BJ (cell line): ENCODE results near the gene S100A5. TPM values are rescaled to one million over a fixed set of nuclear protein-coding genes. Genes with fewer than 3 reads are reported as not detected.

Experiments used
- CTCF ChIA-PET: fragments of 350-600 bp; formaldehyde crosslinking; extraction: SDS; loops from one replicate; lab custom pipeline; 2021; ENCODE audit warnings: antibody characterized with exemption, inconsistent platforms; lab: Yijun Ruan, JAX
- POLR2A ChIA-PET: fragments of 300-600 bp; sonication (Branson Sonifier 250); formaldehyde crosslinking; extraction: SDS; loops from one replicate; lab custom pipeline; 2021; ENCODE audit warnings: antibody characterized with exemption; lab: Charles Lee
- DNase-seq: peaks from one replicate; pipeline ENCODE4 v3.0.0-alpha.2; 2011; ENCODE audit warnings: low read depth
- H3K27me3 ChIP-seq: 2 replicates; pipeline ENCODE4 v1.6.0; 2011; ENCODE audit warnings: low read length; ENCODE audit not compliant: control insufficient read depth, insufficient read depth
- H3K36me3 ChIP-seq: 2 replicates; pipeline ENCODE4 v1.5.1; 2011; ENCODE audit warnings: low read length; ENCODE audit not compliant: control insufficient read depth, insufficient read depth
- H3K4me3 ChIP-seq: 2 replicates; pipeline ENCODE4 v1.5.1; 2011; ENCODE audit warnings: low read depth, mild to moderate bottlenecking, control low read depth, low read length
- CTCF ChIP-seq: IDR thresholded peaks from 2 replicates; pipeline ENCODE4 v1.5.1; 2011; ENCODE audit warnings: low read depth, mild to moderate bottlenecking, control low read depth, inconsistent platforms, low read length, moderate library complexity; ENCODE audit not compliant: insufficient read depth
- polyA plus RNA-seq: library from polyadenylated mRNA; depleted of rRNA; stranded (reverse); fragments of >200 nt; gene quantifications from 2 replicates; pipeline ENCODE4 v1.2.3, GENCODE V29; 2011

Gene S100A5
- polyA plus RNA-seq, 1 experiment: 0.28 TPM

GRCh38 chr1:153513023-153513422, 27.7 kb downstream of the S100A5 start:
- DNase-seq: no peak
- ChIA-PET CTCF (interaction anchor here (3.3 to 11.1 kb wide), 3 partner anchors 12 to 104 kb away, joined by 22 to 223 read pairs (median 45); partner anchors contain the start of gene S100A14), POLR2A (interaction anchor here (0.7 kb wide), 1 partner anchor 425 kb away, joined by 3 read pairs; no protein-coding TSS in a partner anchor)
- H3K27me3 ChIP-seq: no peaks in the 10 kb centered on the region
- no peaks in the 10 kb centered on the region for H3K36me3 ChIP-seq
- no peak for TF ChIP-seq CTCF
- no peak overlapping the region for H3K4me3 ChIP-seq

GRCh38 chr1:153510984-153511410, 29.7 kb downstream of the S100A5 start:
- peak; percentile 97 for TF ChIP-seq CTCF
- Histone ChIP-seq H3K4me3 (no peak overlapping the region), H3K36me3 (no peaks in the 10 kb centered on the region), H3K27me3 (no peaks in the 10 kb centered on the region)
- no peak for DNase-seq
- ChIA-PET POLR2A (no interaction called here), CTCF (interaction anchor here (0.6 to 11.1 kb wide), 44 partner anchors 8 to 1468 kb away, joined by 3 to 223 read pairs (median 4); partner anchors contain the start of genes CHTOP, JTB, S100A1 and S100A13)

- CTCF ChIA-PET: interaction anchor here (0.8 to 11.1 kb wide), 25 partner anchors 9 to 477 kb away, joined by 3 to 223 read pairs (median 5); partner anchors contain the start of genes CHTOP, S100A1, S100A13 and S100A14
- Histone ChIP-seq H3K4me3 (no peak overlapping the region), H3K36me3 (no peaks in the 10 kb centered on the region), H3K27me3 (no peaks in the 10 kb centered on the region)
- DNase-seq: no peak
- TF ChIP-seq CTCF: peak; percentile 61
- POLR2A ChIA-PET: no interaction called here
Observed at GRCh38 chr1:153509729-153510354, 30.9 kb downstream of the S100A5 start.

GRCh38 chr1:153509036-153509435, 31.7 kb downstream of the S100A5 start:
- POLR2A ChIA-PET: no interaction called here
- Histone ChIP-seq H3K4me3 (no peak overlapping the region), H3K36me3 (no peaks in the 10 kb centered on the region), H3K27me3 (no peaks in the 10 kb centered on the region)
- TF ChIP-seq CTCF: no peak
- DNase-seq: no peak
- CTCF ChIA-PET: interaction anchor here (0.8 to 11.1 kb wide), 11 partner anchors 8 to 138 kb away, joined by 3 to 223 read pairs (median 7); partner anchors contain the start of genes S100A14 and S100A2

- Histone ChIP-seq H3K4me3 (no peak overlapping the region), H3K27me3 (no peaks in the 10 kb centered on the region), H3K36me3 (no peaks in the 10 kb centered on the region)
- no peak for DNase-seq
- no peak for TF ChIP-seq CTCF
- ChIA-PET CTCF (interaction anchor here (0.6 to 11.1 kb wide), 10 partner anchors 9 to 817 kb away, joined by 3 to 223 read pairs (median 6); partner anchors contain the start of gene ATP8B2), POLR2A (no interaction called here)
Observed at GRCh38 chr1:153507926-153508583, 32.7 kb downstream of the S100A5 start.
